GM12801 (cell line): ENCODE results near the gene FEV.

Experiments
- TF ChIP-seq, protein P1 (sequence below): IDR thresholded peaks from one replicate; pipeline ENCODE4 v1.5.1; 2011; ENCODE audit warnings: control low read depth; ENCODE audit not compliant: insufficient read length; ENCODE audit errors: extremely low read depth

The FEV gene

DNA sequence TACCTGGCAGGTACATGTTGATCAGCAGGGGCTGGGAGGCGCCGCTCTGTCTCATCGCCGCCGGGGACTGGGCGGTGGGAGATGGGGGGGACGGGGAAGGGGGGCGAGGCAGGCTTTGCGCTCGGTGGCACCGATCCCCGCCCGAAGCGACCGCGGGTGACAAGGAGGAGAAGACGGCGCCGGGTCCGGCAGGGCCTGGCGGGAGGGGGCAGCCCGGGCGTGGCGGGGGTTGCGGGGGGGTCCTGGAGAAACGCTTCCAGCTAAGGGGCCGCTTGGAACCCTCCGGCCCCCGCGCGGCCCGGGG lies at the start of gene FEV:
Gene FEV, minus strand, starts transcription at position 164 of the 304 bp plus-strand sequence. Its CDS starts 109 bp downstream, at position 55.
- TF ChIP-seq, protein P1, sequence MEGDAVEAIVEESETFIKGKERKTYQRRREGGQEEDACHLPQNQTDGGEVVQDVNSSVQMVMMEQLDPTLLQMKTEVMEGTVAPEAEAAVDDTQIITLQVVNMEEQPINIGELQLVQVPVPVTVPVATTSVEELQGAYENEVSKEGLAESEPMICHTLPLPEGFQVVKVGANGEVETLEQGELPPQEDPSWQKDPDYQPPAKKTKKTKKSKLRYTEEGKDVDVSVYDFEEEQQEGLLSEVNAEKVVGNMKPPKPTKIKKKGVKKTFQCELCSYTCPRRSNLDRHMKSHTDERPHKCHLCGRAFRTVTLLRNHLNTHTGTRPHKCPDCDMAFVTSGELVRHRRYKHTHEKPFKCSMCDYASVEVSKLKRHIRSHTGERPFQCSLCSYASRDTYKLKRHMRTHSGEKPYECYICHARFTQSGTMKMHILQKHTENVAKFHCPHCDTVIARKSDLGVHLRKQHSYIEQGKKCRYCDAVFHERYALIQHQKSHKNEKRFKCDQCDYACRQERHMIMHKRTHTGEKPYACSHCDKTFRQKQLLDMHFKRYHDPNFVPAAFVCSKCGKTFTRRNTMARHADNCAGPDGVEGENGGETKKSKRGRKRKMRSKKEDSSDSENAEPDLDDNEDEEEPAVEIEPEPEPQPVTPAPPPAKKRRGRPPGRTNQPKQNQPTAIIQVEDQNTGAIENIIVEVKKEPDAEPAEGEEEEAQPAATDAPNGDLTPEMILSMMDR = no peak

DNA sequence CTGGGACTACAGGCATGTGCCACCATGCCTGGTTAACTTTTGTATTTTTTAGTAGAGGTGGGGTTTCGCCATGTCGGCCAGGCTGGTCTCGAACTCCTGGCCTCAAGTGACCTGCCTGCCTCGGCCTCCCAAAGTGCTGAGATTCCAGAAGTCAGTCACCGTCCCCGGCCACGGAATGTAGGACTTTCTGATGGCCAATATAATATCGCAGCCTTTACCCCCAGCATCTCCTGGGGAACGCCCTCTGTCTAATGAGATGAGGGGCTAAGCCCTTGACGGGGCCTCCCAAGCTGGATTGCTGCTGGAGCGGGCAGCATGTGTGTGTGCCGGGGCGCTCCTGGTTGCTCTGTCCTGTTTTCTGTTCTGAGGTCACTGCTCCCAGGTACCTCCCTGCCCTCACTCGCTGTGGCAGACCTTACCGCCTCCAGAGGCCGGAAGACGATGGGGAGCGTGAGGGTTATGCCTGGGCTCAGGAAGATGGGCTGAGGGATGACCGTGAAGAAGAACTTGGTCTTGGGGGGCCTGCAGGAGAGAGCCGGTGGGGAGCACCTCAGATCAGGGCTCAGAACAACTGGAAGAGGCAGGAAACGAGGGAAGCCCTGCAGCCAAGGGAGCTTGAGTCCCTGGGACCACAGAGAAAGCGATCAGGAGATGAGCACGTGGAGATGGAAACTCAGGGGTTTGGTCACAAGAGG lies 47.2 kb upstream of the FEV start:
- TF ChIP-seq, protein P1 = no peak

DNA sequence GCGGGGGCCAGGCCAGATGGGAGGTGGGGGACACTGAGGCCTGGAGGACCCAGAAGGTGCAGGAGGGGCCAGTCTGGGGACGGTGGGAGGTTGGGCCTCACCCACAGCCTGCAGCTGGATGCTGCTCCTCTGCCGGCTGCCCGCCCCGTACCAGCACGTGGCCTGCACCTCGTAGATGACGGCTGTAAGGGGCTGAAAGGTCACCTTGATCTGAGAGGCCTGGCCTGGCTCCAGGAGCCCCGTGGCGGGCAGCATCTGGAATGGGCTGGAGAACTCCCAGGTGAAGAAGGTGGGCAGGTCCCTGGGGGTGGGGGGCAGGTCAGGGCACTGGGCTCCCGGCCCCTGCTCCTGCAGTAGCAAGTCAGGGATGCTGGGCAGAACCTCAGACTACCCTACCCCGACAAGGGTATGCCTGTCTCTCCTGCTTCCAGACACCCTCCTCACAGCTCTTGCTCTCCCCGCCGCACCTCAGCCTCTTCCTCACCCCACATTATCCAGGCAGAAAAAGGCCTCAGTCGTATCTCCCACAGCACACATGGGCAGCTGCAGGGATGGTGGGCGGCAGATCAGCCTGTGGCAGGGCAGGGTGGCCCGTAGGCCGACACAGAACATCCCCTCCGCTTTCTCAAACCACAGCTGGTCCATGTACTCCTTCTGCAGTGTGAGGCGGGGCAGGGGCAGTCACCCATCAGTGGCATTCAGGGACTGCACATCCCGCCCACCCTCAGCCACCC lies 46.2 kb upstream of the FEV start:
- TF ChIP-seq, protein P1 = no peak

GRCh38 chr2:219030177-219030940 lies 45.4 kb upstream of the FEV start:
- TF ChIP-seq, protein P1 = no peak

DNA sequence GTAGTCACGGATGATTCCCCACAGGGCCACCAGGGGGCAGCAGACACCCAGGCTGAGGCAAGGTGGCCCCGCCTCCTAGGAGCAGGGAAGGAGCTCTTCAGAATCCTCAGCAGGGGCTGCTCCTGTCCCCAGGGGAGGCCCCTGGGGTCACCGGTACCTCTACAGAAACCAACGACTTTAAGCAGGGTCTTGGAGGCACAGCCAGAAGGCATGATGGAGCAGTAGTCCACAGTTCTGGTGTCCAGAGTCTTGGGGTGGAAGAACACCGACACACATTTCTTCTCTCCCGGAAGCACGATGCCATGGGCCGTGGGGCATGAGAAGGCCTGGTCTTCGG lies 44.8 kb upstream of the FEV start:
- TF ChIP-seq, protein P1 = peak; percentile 31

- TF ChIP-seq, protein P1 = no peak
These were observed 44.2 kb upstream of the FEV start for GRCh38 chr2:219028996-219029828.

- TF ChIP-seq, protein P1 = no peak
These were observed 43.2 kb upstream of the FEV start for GRCh38 chr2:219028141-219028540.
